ENCODE measurements around the gene JAML. TPM values are rescaled to one million over a fixed set of nuclear protein-coding genes. Genes with fewer than 3 reads are reported as not detected.

The JAML gene
- total RNA-seq, 6 experiments from 2014 or later: 1.5 to 9.1 (median 3.2) TPM

- intact Hi-C loops (cut with DNase I): no loop called here
- Histone ChIP-seq H3K9me3 (no peaks in the 10 kb centered on the region), H3K4me3 (no peak overlapping the region), H3K27me3 (peaks cover 0 to 18% of the 10 kb centered on the region in 2 donors), H3K36me3 (no peaks in the 10 kb centered on the region), H3K27ac (no peak overlapping the region), H3K4me1 (peaks cover 0 to 9% (median 0%) of the 10 kb centered on the region in 4 donors)
- TF ChIP-seq POLR2A (IDR thresholded peaks at IDR 0.05): no peak
- no peak for TF ChIP-seq CTCF (IDR thresholded peaks at IDR 0.05)
- ATAC-seq: no peak
- 38% methylated on average over 7 of the region's 10 CpGs for WGBS (ENCODE audit: insufficient coverage, low coverage, low lambda C conversion rate, missing lambda C conversion rate)
- DNase-seq: no peak
These were observed 67.5 kb downstream of the JAML start for GRCh38 chr11:118157186-118157895.

GRCh38 chr11:118156531-118157185, 68.2 kb downstream of the JAML start:
- H3K27ac ChIP-seq: no peak overlapping the region
- DNase-seq (no peak), ATAC-seq (no peak)
- intact Hi-C loops (cut with DNase I): no loop called here
- TF ChIP-seq POLR2A (IDR thresholded peaks at IDR 0.05): no peak
- no peak for TF ChIP-seq CTCF (IDR thresholded peaks at IDR 0.05)
- H3K27me3 ChIP-seq: peaks cover 0 to 20% of the 10 kb centered on the region in 2 donors
- no peak overlapping the region for H3K4me3 ChIP-seq
- 11% methylated on average over 14 of the region's 21 CpGs for WGBS (ENCODE audit: insufficient coverage, low coverage, low lambda C conversion rate, missing lambda C conversion rate)
- peaks cover 0 to 9% (median 0%) of the 10 kb centered on the region in 4 donors for H3K4me1 ChIP-seq
- H3K9me3 ChIP-seq: no peaks in the 10 kb centered on the region
- H3K36me3 ChIP-seq: no peaks in the 10 kb centered on the region

GRCh38 chr11:118155776-118156530, 68.9 kb downstream of the JAML start:
- H3K36me3 ChIP-seq: no peaks in the 10 kb centered on the region
- no peak overlapping the region for H3K4me3 ChIP-seq
- DNase-seq: no peak
- peaks cover 0 to 9% (median 0%) of the 10 kb centered on the region in 4 donors for H3K4me1 ChIP-seq
- H3K27me3 ChIP-seq: peaks cover 0 to 20% of the 10 kb centered on the region in 2 donors
- TF ChIP-seq POLR2A (IDR thresholded peaks at IDR 0.05) (no peak), CTCF (IDR thresholded peaks at IDR 0.05) (no peak)
- ATAC-seq: no peak
- intact Hi-C loops (cut with DNase I): no loop called here
- H3K27ac ChIP-seq: no peak overlapping the region
- no peaks in the 10 kb centered on the region for H3K9me3 ChIP-seq
- 20% methylated on average over 1 of the region's 11 CpGs for WGBS (ENCODE audit: insufficient coverage, low coverage, low lambda C conversion rate, missing lambda C conversion rate)

GRCh38 chr11:118154641-118155040, 70.2 kb downstream of the JAML start:
- TF ChIP-seq CTCF (IDR thresholded peaks at IDR 0.05) (no peak), POLR2A (IDR thresholded peaks at IDR 0.05) (no peak)
- ATAC-seq: no peak
- intact Hi-C loops (cut with DNase I): no loop called here
- peaks cover 0 to 20% of the 10 kb centered on the region in 2 donors for H3K27me3 ChIP-seq
- no peaks in the 10 kb centered on the region for H3K9me3 ChIP-seq
- H3K4me3 ChIP-seq: no peak overlapping the region
- H3K36me3 ChIP-seq: no peaks in the 10 kb centered on the region
- 75% methylated on average over 1 of the region's 1 CpG for WGBS (ENCODE audit: insufficient coverage, low coverage, low lambda C conversion rate, missing lambda C conversion rate)
- H3K27ac ChIP-seq: no peak overlapping the region
- DNase-seq: no peak
- peaks cover 0 to 9% (median 0%) of the 10 kb centered on the region in 4 donors for H3K4me1 ChIP-seq
